Choroid plexus epithelial cell (primary cell): ENCODE data around the gene CNNM3.
A peak's percentile ranks its signal among the peaks of the same experiment; 100 is the strongest.

Experiments used
- DNase-seq: peaks from one replicate; pipeline ENCODE4 v3.0.0-alpha.2; 2010; ENCODE audit warnings: low read depth
- H3K4me3 ChIP-seq: 2 replicates; pipeline ENCODE4 v1.5.1; 2011; ENCODE audit warnings: low read depth, mild to moderate bottlenecking, control low read depth, low read length, moderate library complexity
- CTCF ChIP-seq: conservative IDR thresholded peaks from 2 replicates; pipeline ENCODE4 v1.5.1; 2011; ENCODE audit warnings: low read depth, mild to moderate bottlenecking, control low read depth, inconsistent platforms, low read length, moderate library complexity

CNNM3 gene

GRCh38 chr2:96881349-96882195, 65.5 kb downstream of the CNNM3 start:
- peak; percentile 21 for DNase-seq
- no peak for TF ChIP-seq CTCF
- no peak overlapping the region for H3K4me3 ChIP-seq

- DNase-seq, result no peak
- H3K4me3 ChIP-seq, result no peak overlapping the region
- no peak for TF ChIP-seq CTCF
These were observed 66.2 kb downstream of the CNNM3 start for GRCh38 chr2:96882230-96882629.

GRCh38 chr2:96882906-96883305, 66.8 kb downstream of the CNNM3 start:
- DNase-seq, result no peak
- TF ChIP-seq CTCF, result no peak
- no peak overlapping the region for H3K4me3 ChIP-seq

GRCh38 chr2:96883306-96883705, 67.2 kb downstream of the CNNM3 start:
- H3K4me3 ChIP-seq, result no peak overlapping the region
- DNase-seq, result no peak
- TF ChIP-seq CTCF, result no peak
